T-helper 1 cell treated with Interleukin-12 subunit alpha and Interleukin-12 subunit beta and Interleukin-4 antibody, amounts not matched to agents 30 ng/mL and 1 ng/mL, for 36 hours (primary cell): Measurements from ENCODE around the gene ATP6V1E1. TPM values are rescaled to one million over a fixed set of nuclear protein-coding genes. Genes with fewer than 3 reads are reported as not detected.

Experiments used
- intact Hi-C: fragments of 100-400 bp; cut with micrococcal nuclease; formaldehyde crosslinking; loops from one replicate; pipeline ENCODE4 v1.15.1; 2024
- total RNA-seq: library from RNA; stranded (reverse); gene quantifications from 2 replicates; pipeline ENCODE4 v1.2.3, GENCODE V29; 2022

ATP6V1E1 gene
- total RNA-seq, 1 donor from 2014 or later: 117 TPM

DNA sequence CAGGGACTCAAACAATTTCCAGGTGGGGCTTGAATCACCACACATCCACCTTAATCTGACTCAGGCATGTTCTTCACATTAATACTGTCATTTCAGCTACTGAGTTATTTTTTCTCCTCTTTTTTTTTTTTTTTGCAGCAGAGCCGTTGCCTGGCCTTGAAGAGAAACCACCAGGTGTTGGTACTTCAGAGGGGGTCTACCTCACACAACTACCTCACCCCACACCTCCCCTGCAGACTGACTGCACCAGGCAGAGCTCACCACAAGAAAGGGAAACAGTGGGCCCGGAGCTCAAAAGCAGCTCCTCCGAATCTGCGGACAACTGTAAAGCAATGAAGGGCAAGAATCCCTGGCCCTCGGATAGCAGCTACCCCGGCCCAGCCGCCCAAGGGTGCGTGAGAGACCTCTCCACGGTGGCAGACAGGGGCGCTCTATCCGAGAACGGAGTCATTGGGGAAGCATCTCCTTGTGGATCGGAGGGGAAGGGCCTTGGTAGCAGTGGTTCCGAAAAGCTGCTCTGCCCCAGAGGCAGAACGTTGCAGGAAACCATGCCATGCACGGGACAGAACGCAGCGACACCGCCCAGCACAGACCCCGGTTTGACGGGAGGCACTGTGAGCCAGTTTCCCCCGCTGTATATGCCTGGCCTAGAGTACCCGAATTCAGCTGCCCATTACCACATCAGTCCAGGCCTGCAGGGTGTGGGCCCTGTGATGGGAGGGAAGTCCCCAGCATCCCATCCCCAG, 80.4 kb downstream of the ATP6V1E1 start:
- intact Hi-C loops: no loop called here

DNA sequence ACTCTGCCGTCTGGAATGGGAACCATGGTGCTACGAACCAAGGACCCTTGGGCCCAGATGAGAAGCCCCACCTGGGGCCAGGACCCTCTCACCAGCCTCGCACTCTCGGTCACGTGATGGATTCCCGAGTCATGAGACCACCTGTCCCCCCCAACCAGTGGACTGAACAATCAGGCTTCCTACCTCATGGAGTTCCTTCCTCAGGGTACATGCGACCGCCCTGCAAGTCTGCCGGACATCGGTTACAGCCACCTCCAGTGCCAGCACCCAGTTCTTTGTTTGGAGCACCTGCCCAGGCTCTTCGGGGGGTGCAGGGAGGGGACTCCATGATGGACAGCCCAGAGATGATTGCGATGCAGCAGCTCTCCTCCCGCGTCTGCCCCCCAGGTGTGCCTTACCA, 86.1 kb downstream of the ATP6V1E1 start:
- intact Hi-C loops: no loop called here

Other genes starting within 250 kb of the ATP6V1E1 start
- gene SLC25A18, start 65.3 kb downstream of the ATP6V1E1 start, total RNA-seq: not detected in 2 replicates
- 29.2 and 31.6 TPM in 2 replicates for gene BCL2L13, start 10.0 kb upstream of the ATP6V1E1 start, total RNA-seq
- 34.3 and 36.4 TPM in 2 replicates for gene BID, start 145.7 kb upstream of the ATP6V1E1 start, total RNA-seq